SU-DHL-6 (cell line): ENCODE measurements around the gene FRY.

ENCODE experiments used
- CTCF ChIP-seq: fragments of 200-600 bp; sonication (generic); IDR thresholded peaks from one replicate; pipeline ENCODE4 v1.5.1; 2017; ENCODE audit warnings: antibody characterized with exemption, mild to moderate bottlenecking, low read length, moderate library complexity; ENCODE audit not compliant: insufficient read depth, poor library complexity, severe bottlenecking
- EZH2phosphoT487 ChIP-seq: fragments of 200-600 bp; sonication (generic), shearing (Covaris generic); conservative IDR thresholded peaks from 2 replicates; pipeline ENCODE4 v1.6.1; 2018; ENCODE audit warnings: mild to moderate bottlenecking, antibody characterized with exemption, low read length, moderate library complexity, mixed read lengths

- TF ChIP-seq CTCF (no peak), EZH2phosphoT487 (no peak)
These were observed 267.1 kb downstream of the FRY start for GRCh38 chr13:32298695-32299094.
